OCI-LY7 (cell line): Measurements from ENCODE around the gene UBAC1.

Experiments
- CTCF ChIP-seq: fragments of 200-600 bp; sonication (generic); conservative IDR thresholded peaks from 2 replicates; pipeline ENCODE4 v1.5.1; 2014; ENCODE audit warnings: mild to moderate bottlenecking, antibody characterized with exemption, low read length, moderate library complexity, mixed read lengths
- EZH2phosphoT487 ChIP-seq: fragments of 200-600 bp; sonication (generic); IDR thresholded peaks from 2 replicates; pipeline ENCODE4 v1.6.1; 2018; ENCODE audit warnings: low read depth, borderline replicate concordance, mild to moderate bottlenecking, mixed run types, antibody characterized with exemption, low read length, moderate library complexity, mixed read lengths

- TF ChIP-seq CTCF, result no peak
- TF ChIP-seq EZH2phosphoT487, result no peak
Observed at GRCh38 chr9:135993765-135994500, 32.8 kb upstream of the UBAC1 start.
